Stomach (tissue), 4 donors: ENCODE measurements around the gene GJA9.

Experiments
- EP300 ChIP-seq: sonication (generic); formaldehyde crosslinking; IDR thresholded peaks from one replicate; pipeline ENCODE4 v1.6.1; 2017; ENCODE audit warnings: antibody characterized with exemption
- POLR2A ChIP-seq, 4 donors: fragments of 450-650 bp; IDR thresholded peaks; one replicate each; pipeline ENCODE4 v1.6.1; 2016; ENCODE audit warnings: antibody characterized with exemption in 4 of 4, control low read depth in 2 of 4, mild to moderate bottlenecking in 1 of 4, moderate library complexity in 1 of 4
- POLR2AphosphoS5 ChIP-seq, 3 donors: sonication (generic); formaldehyde crosslinking; IDR thresholded peaks; one replicate each; pipeline ENCODE4 v1.6.1; 2016; ENCODE audit warnings: antibody characterized with exemption in 3 of 3
- TF ChIP-seq, protein P1 (sequence below), 7 experiments: fragments of 450-650 bp in 4 of 7; fragments of 200-600 bp in 3 of 7; sonication (generic) in 3 of 7; IDR thresholded peaks; one replicate each; pipeline ENCODE4 v1.5.1; 2016 to 2019; ENCODE audit warnings: antibody characterized with exemption in 7 of 7, control low read depth in 2 of 7, mild to moderate bottlenecking in 1 of 7

GRCh38 chr1:38917337-38917736 lies 36.0 kb upstream of the GJA9 start:
- no peak for TF ChIP-seq POLR2A (IDR thresholded peaks at IDR 0.05)
- no peak for TF ChIP-seq EP300
- TF ChIP-seq, protein P1, sequence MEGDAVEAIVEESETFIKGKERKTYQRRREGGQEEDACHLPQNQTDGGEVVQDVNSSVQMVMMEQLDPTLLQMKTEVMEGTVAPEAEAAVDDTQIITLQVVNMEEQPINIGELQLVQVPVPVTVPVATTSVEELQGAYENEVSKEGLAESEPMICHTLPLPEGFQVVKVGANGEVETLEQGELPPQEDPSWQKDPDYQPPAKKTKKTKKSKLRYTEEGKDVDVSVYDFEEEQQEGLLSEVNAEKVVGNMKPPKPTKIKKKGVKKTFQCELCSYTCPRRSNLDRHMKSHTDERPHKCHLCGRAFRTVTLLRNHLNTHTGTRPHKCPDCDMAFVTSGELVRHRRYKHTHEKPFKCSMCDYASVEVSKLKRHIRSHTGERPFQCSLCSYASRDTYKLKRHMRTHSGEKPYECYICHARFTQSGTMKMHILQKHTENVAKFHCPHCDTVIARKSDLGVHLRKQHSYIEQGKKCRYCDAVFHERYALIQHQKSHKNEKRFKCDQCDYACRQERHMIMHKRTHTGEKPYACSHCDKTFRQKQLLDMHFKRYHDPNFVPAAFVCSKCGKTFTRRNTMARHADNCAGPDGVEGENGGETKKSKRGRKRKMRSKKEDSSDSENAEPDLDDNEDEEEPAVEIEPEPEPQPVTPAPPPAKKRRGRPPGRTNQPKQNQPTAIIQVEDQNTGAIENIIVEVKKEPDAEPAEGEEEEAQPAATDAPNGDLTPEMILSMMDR (IDR thresholded peaks at IDR 0.05), result no peak
- TF ChIP-seq POLR2AphosphoS5 (IDR thresholded peaks at IDR 0.05), result no peak
